Chondrocyte (in vitro differentiated cells): ENCODE results near the gene FXYD7. TPM values are rescaled to one million over a fixed set of nuclear protein-coding genes. Genes with fewer than 3 reads are reported as not detected.
"Not testable (repeated sequence)": the region's sequence is repeated elsewhere in the genome, so short reads cannot be mapped to it uniquely, and the experiment has no call there.

Source experiments
- DNase-seq: peaks from one replicate; pipeline ENCODE4 v3.0.0; 2021; ENCODE audit warnings: mixed read lengths, low spot score
- H3K27ac Mint-ChIP-seq: one replicate; pipeline ENCODE4 v1.8.0; 2021; ENCODE audit warnings: mild to moderate bottlenecking, moderate library complexity, mixed read lengths; ENCODE audit not compliant: unreplicated experiment
- H3K27me3 Mint-ChIP-seq: 2 replicates; pipeline ENCODE4 v1.8.0; 2021; ENCODE audit warnings: low read depth, mixed read lengths
- H3K36me3 Mint-ChIP-seq: 2 replicates; pipeline ENCODE4 v1.8.0; 2021; ENCODE audit warnings: low read depth, mixed read lengths
- H3K4me1 Mint-ChIP-seq: 2 replicates; pipeline ENCODE4 v1.8.0; 2021; ENCODE audit warnings: low read depth, mild to moderate bottlenecking, mixed read lengths
- H3K4me3 Mint-ChIP-seq: one replicate; pipeline ENCODE4 v1.8.0; 2021; ENCODE audit warnings: mild to moderate bottlenecking, moderate library complexity, mixed read lengths; ENCODE audit not compliant: unreplicated experiment
- H3K9me3 Mint-ChIP-seq: 2 replicates; pipeline ENCODE4 v1.8.0; 2021; ENCODE audit warnings: low read depth, mixed read lengths
- CTCF ChIP-seq: fragments of 200-600 bp; sonication (generic); IDR thresholded peaks from 2 replicates; pipeline ENCODE4 v1.5.0; 2021; ENCODE audit warnings: antibody characterized with exemption, mild to moderate bottlenecking, moderate library complexity
- total RNA-seq: library from RNA; stranded (reverse); gene quantifications from 3 replicates; pipeline ENCODE4 v1.2.1, GENCODE V29; 2021

Gene FXYD7
- total RNA-seq, 1 donor from 2014 or later, result not detected

GRCh38 chr19:35098413-35099049, 44.5 kb upstream of the FXYD7 start:
- no peak for TF ChIP-seq CTCF
- Mint-ChIP-seq H3K27ac (no peak overlapping the region), H3K4me1 (no peaks in the 10 kb centered on the region), H3K9me3 (no peaks in the 10 kb centered on the region), H3K27me3 (no peaks in the 10 kb centered on the region), H3K36me3 (no peaks in the 10 kb centered on the region), H3K4me3 (no peak overlapping the region)
- DNase-seq, result peak; percentile 94

DNA sequence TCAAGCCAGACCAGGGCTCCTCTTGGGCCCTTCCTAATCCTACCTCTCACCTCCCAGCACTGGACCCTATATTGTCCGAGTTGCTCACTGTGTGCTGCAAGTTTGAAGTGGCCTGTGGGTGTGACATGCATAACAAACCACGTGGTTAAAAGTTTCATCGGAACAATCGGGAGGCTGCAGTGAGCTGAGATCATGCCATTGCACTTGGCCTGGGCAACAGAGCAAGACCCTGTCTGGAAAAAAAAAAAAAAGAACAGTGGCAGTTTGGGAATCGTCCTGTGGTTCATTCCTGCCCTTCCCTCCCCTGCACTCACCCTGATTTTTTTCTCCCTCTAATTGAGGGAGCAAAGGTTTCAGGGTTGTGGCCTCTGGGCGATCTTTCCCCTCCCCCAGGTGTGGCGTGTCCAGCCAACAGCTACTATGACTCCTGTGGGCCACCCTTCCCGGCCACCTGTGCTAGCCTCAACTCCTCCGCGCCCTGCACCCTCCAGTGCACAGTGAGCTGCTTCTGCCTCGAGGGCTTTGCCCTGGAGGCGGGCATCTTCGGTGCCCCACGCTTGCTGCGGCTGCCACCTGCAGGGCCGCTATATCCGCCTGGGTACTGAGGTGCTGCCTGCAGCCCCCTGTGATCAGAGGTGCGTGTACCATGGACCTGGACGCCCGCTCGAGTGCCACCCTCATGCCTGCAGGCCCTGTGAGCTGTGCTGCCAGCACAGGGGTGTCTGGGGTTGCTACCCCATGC, 43.7 kb upstream of the FXYD7 start:
- Mint-ChIP-seq H3K36me3 (no peaks in the 10 kb centered on the region), H3K4me1 (no peaks in the 10 kb centered on the region), H3K9me3 (no peaks in the 10 kb centered on the region), H3K4me3 (no peak overlapping the region), H3K27ac (no peak overlapping the region), H3K27me3 (no peaks in the 10 kb centered on the region)
- DNase-seq, result no peak
- no peak for TF ChIP-seq CTCF

DNA sequence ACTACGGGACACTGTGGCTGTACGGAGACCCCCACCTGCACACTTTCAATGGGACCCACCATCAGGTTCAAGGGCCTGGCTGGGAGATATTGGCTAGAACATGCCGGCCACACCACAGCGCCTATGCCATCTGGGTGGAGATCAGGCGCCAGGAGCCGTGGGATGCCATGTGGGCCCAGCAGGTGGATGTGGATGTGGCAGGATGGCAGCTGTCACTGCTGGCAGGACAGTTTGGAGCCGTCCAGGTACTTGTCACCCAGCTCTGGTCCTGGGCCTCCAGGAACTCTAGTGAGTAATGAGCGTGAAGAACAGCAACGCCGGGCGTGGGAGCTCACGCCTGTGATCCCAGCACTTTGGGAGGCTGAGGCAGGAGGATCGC, 43.2 kb upstream of the FXYD7 start:
- H3K9me3 Mint-ChIP-seq, result no peaks in the 10 kb centered on the region
- TF ChIP-seq CTCF, result no peak
- no peak overlapping the region for H3K27ac Mint-ChIP-seq
- H3K36me3 Mint-ChIP-seq, result no peaks in the 10 kb centered on the region
- H3K4me1 Mint-ChIP-seq, result no peaks in the 10 kb centered on the region
- no peak for DNase-seq
- H3K4me3 Mint-ChIP-seq, result no peak overlapping the region
- no peaks in the 10 kb centered on the region for H3K27me3 Mint-ChIP-seq

GRCh38 chr19:35100588-35101533, 42.2 kb upstream of the FXYD7 start:
- TF ChIP-seq CTCF, result no peak
- H3K4me1 Mint-ChIP-seq, result no peaks in the 10 kb centered on the region
- H3K36me3 Mint-ChIP-seq, result no peaks in the 10 kb centered on the region
- no peaks in the 10 kb centered on the region for H3K27me3 Mint-ChIP-seq
- H3K9me3 Mint-ChIP-seq, result no peaks in the 10 kb centered on the region
- DNase-seq, result no peak
- no peak overlapping the region for H3K27ac Mint-ChIP-seq
- no peak overlapping the region for H3K4me3 Mint-ChIP-seq

DNA sequence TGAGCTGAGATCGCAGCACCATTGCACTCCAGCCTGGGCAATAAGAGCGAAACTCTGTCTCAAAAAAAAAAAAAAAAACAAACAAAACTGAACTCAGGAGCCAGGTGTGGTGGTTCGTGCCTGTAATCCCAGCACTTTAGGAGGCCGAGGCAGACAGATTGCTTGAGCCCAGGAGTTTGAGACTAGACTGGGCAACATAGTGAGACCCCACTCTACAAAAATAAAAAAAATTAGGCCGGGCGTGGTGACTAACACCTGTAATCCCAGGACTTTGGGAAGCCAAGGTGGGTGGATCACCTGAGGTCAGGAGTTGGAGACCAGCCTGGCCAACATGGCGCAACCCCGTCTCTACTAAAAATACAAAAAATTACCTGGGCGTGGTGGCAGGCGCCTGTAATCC, 41.1 kb upstream of the FXYD7 start:
- H3K4me1 Mint-ChIP-seq, H3K36me3 Mint-ChIP-seq, DNase-seq, H3K9me3 Mint-ChIP-seq, H3K27me3 Mint-ChIP-seq, H3K27ac Mint-ChIP-seq, H3K4me3 Mint-ChIP-seq: not testable (repeated sequence)

DNA sequence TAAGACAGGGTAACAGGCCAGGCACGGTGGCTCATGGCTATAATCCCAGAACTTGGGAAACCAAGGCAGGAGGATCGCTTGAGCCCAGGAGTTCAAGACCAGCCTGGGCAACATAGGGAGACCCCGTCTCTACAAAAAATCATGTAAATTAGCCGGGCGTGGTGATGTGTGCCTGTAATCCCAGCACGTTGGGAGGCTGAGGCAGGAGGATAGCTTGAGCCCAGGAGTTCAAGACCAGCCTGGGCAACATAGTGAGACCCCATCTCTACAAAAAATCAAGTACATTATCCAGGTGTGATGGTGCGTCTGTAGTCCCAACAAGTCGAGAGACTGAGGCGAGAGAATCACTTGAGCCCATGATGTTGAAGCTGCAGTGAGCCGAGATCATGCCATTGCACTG, 39.4 kb upstream of the FXYD7 start:
- H3K9me3 Mint-ChIP-seq, DNase-seq, H3K27me3 Mint-ChIP-seq, H3K36me3 Mint-ChIP-seq, H3K27ac Mint-ChIP-seq, H3K4me1 Mint-ChIP-seq, H3K4me3 Mint-ChIP-seq: not testable (repeated sequence)
